ENCODE results near the gene EXT2. TPM values are rescaled to one million over a fixed set of nuclear protein-coding genes. Genes with fewer than 3 reads are reported as not detected.

The EXT2 gene
- total RNA-seq, 2 experiments from 2014 or later = 27.0 to 28.1 TPM

DNA sequence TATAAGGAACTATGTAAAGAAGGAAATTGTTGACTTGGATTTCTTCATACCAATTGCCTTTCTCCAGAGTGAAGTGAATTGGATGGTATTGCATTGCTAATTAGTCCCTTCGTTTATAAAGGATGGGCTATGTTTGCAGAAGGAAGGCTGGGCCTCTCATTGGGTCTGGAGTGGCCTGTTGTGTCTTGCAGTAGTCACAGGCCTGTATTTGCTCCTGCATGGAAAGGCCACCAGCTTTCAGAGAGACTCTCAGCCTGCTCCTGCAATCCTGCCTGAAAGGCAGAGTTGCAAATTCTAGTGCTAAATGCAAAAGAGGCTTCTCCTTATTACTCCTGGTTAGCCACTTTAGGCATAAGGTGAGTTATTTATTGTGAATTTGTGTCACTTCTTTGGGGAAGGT lies 103.8 kb downstream of the EXT2 start:
- Mint-ChIP-seq H3K27ac (no peak overlapping the region), H3K4me3 (no peak overlapping the region), H3K36me3 (peaks cover 51% of the 10 kb centered on the region), H3K4me1 (ENCODE audit: low read depth) (no peaks in the 10 kb centered on the region), H3K9me3 (no peaks in the 10 kb centered on the region), H3K27me3 (no peaks in the 10 kb centered on the region)
- ChIA-PET POLR2A (no interaction called here), CTCF (no interaction called here)
- DNase-seq = no peak
- intact Hi-C loops (cut with micrococcal nuclease) = no loop called here

GRCh38 chr11:44199816-44200215 lies 104.3 kb downstream of the EXT2 start:
- intact Hi-C loops (cut with micrococcal nuclease) = no loop called here
- H3K4me1 Mint-ChIP-seq (ENCODE audit: low read depth) = no peaks in the 10 kb centered on the region
- CTCF ChIA-PET = no interaction called here

GRCh38 chr11:44203270-44204043 lies 108.0 kb downstream of the EXT2 start:
- POLR2A ChIA-PET = no interaction called here
- Mint-ChIP-seq H3K4me3 (no peak overlapping the region), H3K4me1 (ENCODE audit: low read depth) (no peaks in the 10 kb centered on the region), H3K36me3 (peaks cover 49% of the 10 kb centered on the region), H3K27ac (peak overlapping the region; percentile 5), H3K9me3 (no peaks in the 10 kb centered on the region), H3K27me3 (no peaks in the 10 kb centered on the region)
- CTCF ChIA-PET = interaction anchor here (0.5 kb wide), 1 partner anchor 31 kb away, joined by 5 read pairs; no protein-coding TSS in a partner anchor
- intact Hi-C loops (cut with micrococcal nuclease) = no loop called here
- no peak for DNase-seq

More at GRCh38 chr11:44199816-44200215, 104.3 kb downstream of the EXT2 start:
- peaks cover 47% of the 10 kb centered on the region for H3K36me3 Mint-ChIP-seq
- no peaks in the 10 kb centered on the region for H3K27me3 Mint-ChIP-seq
- H3K4me3 Mint-ChIP-seq = no peak overlapping the region
- no peak for DNase-seq
- no peaks in the 10 kb centered on the region for H3K9me3 Mint-ChIP-seq
- no peak overlapping the region for H3K27ac Mint-ChIP-seq
- POLR2A ChIA-PET = no interaction called here

DNA sequence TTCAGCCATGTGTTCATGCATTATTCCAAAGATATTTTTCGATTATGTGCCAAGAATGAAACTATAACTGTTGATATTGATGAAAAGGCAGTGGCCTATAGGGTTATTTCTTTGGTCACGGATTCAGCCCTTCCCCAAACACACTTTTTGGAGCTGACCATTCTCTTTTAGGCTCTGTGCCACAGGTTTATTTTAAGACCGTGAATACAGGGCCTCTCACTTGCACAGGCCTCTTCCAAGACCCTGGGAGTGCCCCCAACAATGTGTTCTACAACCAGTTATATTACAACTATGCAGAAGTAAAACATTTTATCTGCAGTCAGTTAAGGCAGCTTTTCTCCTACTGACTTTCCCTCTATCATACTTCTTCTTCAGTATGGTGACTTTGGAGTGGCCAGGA lies 109.9 kb downstream of the EXT2 start:
- POLR2A ChIA-PET = no interaction called here
- Mint-ChIP-seq H3K36me3 (peaks cover 52% of the 10 kb centered on the region), H3K4me1 (ENCODE audit: low read depth) (peaks cover 6% of the 10 kb centered on the region)

DNA sequence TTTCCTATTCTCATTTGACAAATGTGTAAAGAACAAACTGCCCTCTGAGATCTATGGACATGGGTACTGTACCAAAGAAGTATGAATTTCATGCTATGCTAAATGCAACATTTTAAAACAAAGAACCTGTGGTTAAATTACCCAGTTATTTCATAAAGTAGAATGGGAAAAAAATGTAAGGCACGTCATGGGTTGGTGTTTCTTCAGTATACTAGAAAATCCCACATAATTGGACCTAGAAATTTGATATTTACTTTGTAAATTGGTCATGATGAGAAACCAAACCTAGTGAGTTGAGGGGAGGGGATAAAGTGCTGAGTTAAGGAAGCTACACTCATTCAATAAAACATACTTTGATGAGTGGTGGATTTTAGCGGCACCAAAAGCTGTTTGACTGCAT lies 110.4 kb downstream of the EXT2 start:
- ChIA-PET POLR2A (no interaction called here), CTCF (no interaction called here)
- Mint-ChIP-seq H3K9me3 (no peaks in the 10 kb centered on the region), H3K27me3 (no peaks in the 10 kb centered on the region), H3K27ac (no peak overlapping the region), H3K36me3 (peaks cover 55% of the 10 kb centered on the region), H3K4me1 (ENCODE audit: low read depth) (peaks cover 6% of the 10 kb centered on the region), H3K4me3 (no peak overlapping the region)
- no peak for DNase-seq
- intact Hi-C loops (cut with micrococcal nuclease) = no loop called here

More for the DNA sequence above, 109.9 kb downstream of the EXT2 start:
- Mint-ChIP-seq H3K9me3 (no peaks in the 10 kb centered on the region), H3K27me3 (no peaks in the 10 kb centered on the region), H3K4me3 (no peak overlapping the region), H3K27ac (no peak overlapping the region)
- intact Hi-C loops (cut with micrococcal nuclease) = no loop called here
- CTCF ChIA-PET = no interaction called here
- DNase-seq = no peak

DNA sequence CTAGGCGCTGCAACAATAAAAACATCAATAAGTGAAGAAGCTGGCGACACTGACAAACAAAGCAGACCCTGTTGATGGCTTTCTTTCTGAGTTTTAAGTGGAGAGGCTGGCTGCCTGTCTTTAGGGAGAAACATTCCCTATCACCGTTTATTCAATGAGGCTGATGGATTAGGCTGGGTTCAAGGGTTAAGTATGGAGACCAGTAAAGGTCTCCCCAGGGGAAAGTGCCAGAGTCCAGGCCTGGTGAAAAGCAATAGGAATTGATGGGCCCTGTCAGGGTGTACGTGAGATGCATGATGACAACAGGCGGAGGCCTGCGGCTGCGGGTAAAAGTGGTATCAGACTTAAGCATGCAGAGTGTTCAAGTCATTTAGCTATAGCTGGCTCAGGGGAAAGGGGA lies 111.8 kb downstream of the EXT2 start:
- CTCF ChIA-PET = interaction anchor here (0.6 to 1.5 kb wide), 2 partner anchors 12 to 21 kb away, joined by 3 read pairs; no protein-coding TSS in a partner anchor

GRCh38 chr11:44208976-44209603 lies 113.6 kb downstream of the EXT2 start:
- Mint-ChIP-seq H3K4me1 (ENCODE audit: low read depth) (peaks cover 13% of the 10 kb centered on the region), H3K4me3 (no peak overlapping the region), H3K9me3 (peaks cover 12% of the 10 kb centered on the region), H3K27ac (peak overlapping the region; percentile 31), H3K27me3 (no peaks in the 10 kb centered on the region), H3K36me3 (peaks cover 50% of the 10 kb centered on the region)
- ChIA-PET POLR2A (no interaction called here), CTCF (interaction anchor here (0.5 kb wide), 1 partner anchor 114 kb away, joined by 3 read pairs; the partner anchor contains the start of gene EXT2)
- DNase-seq = no peak
- intact Hi-C loops (cut with micrococcal nuclease) = loop anchor here (1.0 kb wide), 1 partner anchor 17 kb away; no protein-coding TSS in a partner anchor

More for the DNA sequence above, 111.8 kb downstream of the EXT2 start:
- H3K36me3 Mint-ChIP-seq = peaks cover 54% of the 10 kb centered on the region
- H3K9me3 Mint-ChIP-seq = peaks cover 9% of the 10 kb centered on the region
- H3K27me3 Mint-ChIP-seq = no peaks in the 10 kb centered on the region
- POLR2A ChIA-PET = no interaction called here
- H3K4me1 Mint-ChIP-seq (ENCODE audit: low read depth) = peaks cover 6% of the 10 kb centered on the region
- no peak overlapping the region for H3K4me3 Mint-ChIP-seq
- intact Hi-C loops (cut with micrococcal nuclease) = no loop called here
- H3K27ac Mint-ChIP-seq = no peak overlapping the region
- no peak for DNase-seq

DNA sequence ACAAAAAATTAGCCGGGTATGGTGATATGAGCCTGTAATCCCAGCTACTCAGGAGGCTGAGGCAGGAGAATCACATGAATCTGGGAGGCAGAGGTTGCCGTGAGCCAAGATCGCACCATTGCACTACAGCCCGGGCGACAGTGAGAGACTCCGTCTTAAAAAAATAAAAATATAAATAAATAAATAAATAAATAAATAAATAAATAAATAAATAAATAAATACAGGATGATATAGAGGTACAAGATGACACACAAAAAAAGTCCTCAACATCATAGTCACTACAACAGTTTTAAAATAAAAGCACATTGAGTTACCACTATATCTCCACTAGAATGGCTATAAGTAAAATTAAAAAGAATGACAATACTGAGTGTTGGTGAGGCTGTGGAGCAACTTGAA lies 116.7 kb downstream of the EXT2 start:
- Mint-ChIP-seq H3K4me3 (no peak overlapping the region), H3K4me1 (ENCODE audit: low read depth) (peaks cover 13% of the 10 kb centered on the region), H3K9me3 (peaks cover 12% of the 10 kb centered on the region), H3K27me3 (no peaks in the 10 kb centered on the region), H3K27ac (no peak overlapping the region), H3K36me3 (peaks cover 45% of the 10 kb centered on the region)
- ChIA-PET CTCF (no interaction called here), POLR2A (no interaction called here)
- intact Hi-C loops (cut with micrococcal nuclease) = no loop called here
- no peak for DNase-seq

GRCh38 chr11:44213148-44213547 lies 117.7 kb downstream of the EXT2 start:
- Mint-ChIP-seq H3K4me1 (ENCODE audit: low read depth) (peaks cover 13% of the 10 kb centered on the region), H3K27ac (no peak overlapping the region), H3K9me3 (peaks cover 12% of the 10 kb centered on the region), H3K36me3 (peaks cover 42% of the 10 kb centered on the region), H3K4me3 (no peak overlapping the region), H3K27me3 (no peaks in the 10 kb centered on the region)
- CTCF ChIA-PET = no interaction called here
- POLR2A ChIA-PET = interaction anchor here (1.0 kb wide), 1 partner anchor 20 kb away, joined by 4 read pairs; no protein-coding TSS in a partner anchor
- intact Hi-C loops (cut with micrococcal nuclease) = no loop called here
- no peak for DNase-seq

GRCh38 chr11:44217432-44217831 lies 122.0 kb downstream of the EXT2 start:
- Mint-ChIP-seq H3K27ac (no peak overlapping the region), H3K4me3 (no peak overlapping the region), H3K9me3 (peaks cover 2% of the 10 kb centered on the region), H3K36me3 (peaks cover 18% of the 10 kb centered on the region), H3K4me1 (ENCODE audit: low read depth) (peaks cover 7% of the 10 kb centered on the region), H3K27me3 (no peaks in the 10 kb centered on the region)
- ChIA-PET POLR2A (no interaction called here), CTCF (no interaction called here)
- DNase-seq = no peak
- intact Hi-C loops (cut with micrococcal nuclease) = no loop called here

DNA sequence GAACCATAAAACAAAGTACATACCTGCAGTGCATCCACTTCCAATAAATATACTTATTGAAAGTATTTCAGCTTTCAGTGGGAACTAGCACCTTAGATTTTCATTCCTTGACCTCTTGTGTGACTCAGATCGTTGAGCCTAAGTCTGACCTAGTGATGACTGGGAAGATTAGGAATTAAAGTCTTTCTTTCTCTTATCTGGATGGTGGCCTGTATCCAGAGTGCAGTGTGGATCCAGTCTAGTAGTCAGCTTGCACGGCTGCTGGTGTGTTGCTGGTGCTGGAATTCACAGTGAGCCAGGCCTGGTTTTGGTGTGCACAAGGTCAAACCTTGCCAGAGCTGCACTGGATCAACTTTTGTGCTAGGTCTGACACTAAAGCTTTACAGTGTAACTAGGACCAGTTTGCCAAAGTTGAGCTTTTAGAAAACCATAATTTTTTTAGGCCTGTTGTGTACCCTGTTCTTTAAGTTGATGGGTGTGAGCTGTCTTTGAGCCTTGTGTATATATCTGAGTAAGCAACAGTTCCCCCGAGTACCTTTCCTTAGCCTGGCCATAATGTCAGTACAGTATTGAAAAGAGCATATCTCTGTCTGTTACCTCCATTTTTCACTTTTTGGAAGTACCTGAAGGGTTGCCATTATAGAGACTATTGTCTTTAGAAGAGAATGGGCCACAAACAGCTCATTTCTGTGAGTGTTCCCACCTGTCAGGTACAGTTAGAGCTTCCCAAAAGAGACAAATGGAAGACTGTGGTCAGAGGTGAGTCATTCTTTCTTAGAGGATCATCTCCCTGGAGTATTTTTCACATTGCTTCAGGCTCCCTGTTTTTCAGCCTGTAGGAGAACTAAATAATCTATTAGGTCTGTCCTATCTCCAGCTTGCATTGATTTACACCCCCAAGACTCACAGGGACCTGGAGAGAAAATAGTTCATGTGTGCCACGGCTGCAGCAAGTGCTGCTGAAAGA lies 124.6 kb downstream of the EXT2 start:
- H3K27me3 Mint-ChIP-seq = no peaks in the 10 kb centered on the region
- peaks cover 4% of the 10 kb centered on the region for H3K4me1 Mint-ChIP-seq (ENCODE audit: low read depth)
- no peak for DNase-seq
- no peaks in the 10 kb centered on the region for H3K9me3 Mint-ChIP-seq
- H3K27ac Mint-ChIP-seq = no peak overlapping the region
- intact Hi-C loops (cut with micrococcal nuclease) = no loop called here
- ChIA-PET CTCF (interaction anchor here (0.6 kb wide), 1 partner anchor 12 kb away, joined by 3 read pairs; no protein-coding TSS in a partner anchor), POLR2A (no interaction called here)
- H3K4me3 Mint-ChIP-seq = no peak overlapping the region
- H3K36me3 Mint-ChIP-seq = peaks cover 16% of the 10 kb centered on the region

- no peak for DNase-seq
- CTCF ChIA-PET = no interaction called here
- intact Hi-C loops (cut with micrococcal nuclease) = no loop called here
- POLR2A ChIA-PET = no interaction called here
- Mint-ChIP-seq H3K9me3 (no peaks in the 10 kb centered on the region), H3K27ac (no peak overlapping the region), H3K27me3 (no peaks in the 10 kb centered on the region), H3K36me3 (peaks cover 13% of the 10 kb centered on the region), H3K4me3 (no peak overlapping the region), H3K4me1 (ENCODE audit: low read depth) (peaks cover 7% of the 10 kb centered on the region)
Observed at GRCh38 chr11:44221456-44221855, 126.0 kb downstream of the EXT2 start.
